ENCODE measurements around the gene KLC3. TPM values are rescaled to one million over a fixed set of nuclear protein-coding genes. Genes with fewer than 3 reads are reported as not detected.

KLC3 gene
- total RNA-seq, 4 donors from 2014 or later = not detected

- no peak for TF ChIP-seq CTCF (IDR thresholded peaks at IDR 0.05; ENCODE audit: low read depth)
Observed at GRCh38 chr19:45321848-45322247, 18.7 kb upstream of the KLC3 start.

- no peak for TF ChIP-seq CTCF (IDR thresholded peaks at IDR 0.05; ENCODE audit: low read depth)
Observed at GRCh38 chr19:45322311-45322710, 18.2 kb upstream of the KLC3 start.

- no peak for TF ChIP-seq CTCF (IDR thresholded peaks at IDR 0.05; ENCODE audit: low read depth)
Observed at GRCh38 chr19:45322744-45323281, 17.7 kb upstream of the KLC3 start, which contains the start of gene CKM. Gene CKM, minus strand, starts transcription at chr19:45322875. Its CDS starts 3,162 bp downstream, at chr19:45319713.

GRCh38 chr19:45323671-45324081 is 16.9 kb upstream of the KLC3 start:
- no peak for TF ChIP-seq CTCF (IDR thresholded peaks at IDR 0.05; ENCODE audit: low read depth)

GRCh38 chr19:45324349-45324907 is 16.1 kb upstream of the KLC3 start:
- no peak for TF ChIP-seq CTCF (IDR thresholded peaks at IDR 0.05; ENCODE audit: low read depth)

GRCh38 chr19:45327404-45328143 is 13.0 kb upstream of the KLC3 start:
- no peak for TF ChIP-seq CTCF (IDR thresholded peaks at IDR 0.05; ENCODE audit: low read depth)

- TF ChIP-seq CTCF (IDR thresholded peaks at IDR 0.05; ENCODE audit: low read depth) = no peak
Observed at GRCh38 chr19:45331411-45331810, 9.1 kb upstream of the KLC3 start.

All from subcutaneous adipose tissue (tissue), 4 donors.